Inflammatory macrophage treated with lipopolysaccharide for 4 hours (primary cell): ENCODE results near the gene THUMPD1.
"Not testable (repeated sequence)": the region's sequence is repeated elsewhere in the genome, so short reads cannot be mapped to it uniquely, and the experiment has no call there.

Experiments
- DNase-seq: peaks from one replicate; pipeline ENCODE4 v3.0.0-alpha.2; 2020

THUMPD1 gene, protein sequence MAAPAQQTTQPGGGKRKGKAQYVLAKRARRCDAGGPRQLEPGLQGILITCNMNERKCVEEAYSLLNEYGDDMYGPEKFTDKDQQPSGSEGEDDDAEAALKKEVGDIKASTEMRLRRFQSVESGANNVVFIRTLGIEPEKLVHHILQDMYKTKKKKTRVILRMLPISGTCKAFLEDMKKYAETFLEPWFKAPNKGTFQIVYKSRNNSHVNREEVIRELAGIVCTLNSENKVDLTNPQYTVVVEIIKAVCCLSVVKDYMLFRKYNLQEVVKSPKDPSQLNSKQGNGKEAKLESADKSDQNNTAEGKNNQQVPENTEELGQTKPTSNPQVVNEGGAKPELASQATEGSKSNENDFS

DNA sequence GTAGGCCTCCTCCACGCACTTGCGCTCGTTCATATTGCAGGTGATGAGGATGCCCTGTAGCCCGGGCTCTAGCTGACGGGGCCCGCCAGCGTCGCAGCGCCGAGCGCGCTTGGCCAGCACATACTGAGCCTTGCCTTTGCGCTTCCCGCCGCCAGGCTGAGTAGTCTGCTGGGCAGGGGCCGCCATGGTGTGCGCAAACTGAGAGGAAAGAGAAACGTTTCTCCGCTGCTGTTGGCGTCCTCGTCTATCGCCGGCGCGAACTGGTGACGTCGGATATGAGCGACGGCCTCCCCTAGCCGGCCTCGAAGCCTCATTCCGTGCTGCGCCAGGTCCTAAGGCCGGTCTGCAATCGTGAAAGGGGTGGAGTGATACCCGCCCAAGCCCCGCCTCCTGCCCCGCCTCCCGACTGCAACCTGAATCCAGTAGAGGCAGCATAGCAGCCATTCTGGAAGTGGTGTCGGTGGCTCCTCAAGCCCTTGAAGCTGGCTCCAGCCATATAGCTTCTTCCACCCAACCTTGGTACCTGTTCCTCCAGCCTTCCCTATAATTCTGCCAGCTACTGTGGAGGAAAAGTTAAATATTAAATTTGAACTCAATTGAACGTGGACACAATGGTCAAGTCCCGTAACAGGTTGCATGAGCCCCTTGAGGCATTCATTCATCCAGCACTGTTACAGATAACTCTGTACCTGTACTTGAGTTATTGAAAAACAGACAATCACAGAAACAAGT lies at the start of gene THUMPD1:
Gene THUMPD1, minus strand, starts transcription at position 265 of the 732 bp plus-strand sequence. Its CDS starts 79 bp downstream, at position 186.
- DNase-seq, result peak; percentile 97

DNA sequence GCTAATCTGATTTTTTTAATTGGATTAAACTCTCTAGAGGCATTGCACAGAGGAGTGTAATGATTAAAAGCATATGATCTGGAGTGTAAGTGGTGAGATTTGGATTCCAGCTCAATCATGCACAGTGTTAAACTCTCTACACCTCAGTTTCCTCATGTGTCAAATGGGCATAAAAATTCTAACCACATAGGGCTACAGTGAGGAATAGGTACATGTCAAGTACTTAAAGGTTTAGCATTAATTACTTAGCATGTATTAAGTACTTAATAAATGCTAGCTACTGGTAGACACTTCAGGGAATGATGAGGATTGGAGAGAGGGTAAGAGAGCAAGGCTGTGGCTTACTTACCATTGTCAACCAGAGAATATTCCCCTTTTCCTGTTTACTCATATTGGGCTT lies 47.5 kb upstream of the THUMPD1 start:
- no peak for DNase-seq

DNA sequence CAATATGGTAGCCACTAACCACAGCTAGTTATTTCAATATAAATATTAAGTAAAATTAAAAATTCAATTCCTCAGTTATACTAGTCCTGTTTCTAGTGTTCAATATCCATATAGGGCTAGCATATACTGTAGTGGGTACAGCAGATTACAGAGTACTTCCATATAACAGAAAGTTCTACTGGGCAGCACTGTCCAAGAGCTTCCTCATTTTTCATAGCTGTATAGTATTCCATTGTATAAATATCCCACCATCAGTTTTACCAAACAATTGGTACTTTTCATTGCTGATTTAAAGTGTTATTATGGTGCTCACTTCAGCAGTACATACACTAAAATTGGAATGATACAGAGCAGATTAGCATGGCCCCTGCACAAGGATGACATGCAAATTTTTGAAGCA lies 42.6 kb upstream of the THUMPD1 start:
- no peak for DNase-seq

DNA sequence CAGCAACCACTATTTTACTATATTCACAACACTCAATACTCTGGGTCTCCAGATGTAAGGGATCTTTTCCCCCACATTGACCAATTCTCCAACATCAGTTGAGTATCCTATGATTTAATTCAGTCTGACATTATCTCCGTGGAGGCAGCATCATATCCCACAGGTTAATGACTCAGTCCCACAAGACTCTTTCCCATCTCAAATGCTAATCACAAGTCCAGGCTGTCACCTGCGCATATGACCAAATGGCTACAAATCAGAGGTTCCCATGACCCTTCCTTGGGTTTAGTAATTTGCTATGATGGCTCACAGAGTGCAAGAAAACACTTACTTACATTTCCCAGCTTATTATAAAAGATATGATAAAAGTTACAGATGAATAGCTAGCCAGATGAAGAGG lies 40.9 kb upstream of the THUMPD1 start:
- peak; percentile 3 for DNase-seq

DNA sequence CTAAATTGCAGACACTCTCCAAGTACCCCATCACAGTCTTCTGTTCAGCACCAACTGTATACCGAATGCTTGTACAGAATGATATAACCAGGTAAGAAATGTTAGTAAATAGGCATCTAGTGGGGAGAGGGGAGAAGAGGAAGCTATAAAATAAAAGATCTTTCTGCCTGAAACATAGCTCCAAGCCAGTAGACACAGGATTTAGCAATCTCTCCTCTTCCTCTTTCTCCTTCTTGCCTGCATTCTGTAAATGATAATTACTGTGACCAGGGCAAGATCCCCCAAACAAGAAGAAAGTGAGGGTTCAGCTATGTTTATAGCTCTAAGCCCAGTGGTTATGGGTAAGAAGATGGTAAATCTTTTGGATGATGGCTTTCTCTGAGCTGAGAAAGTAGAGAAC lies 40.1 kb upstream of the THUMPD1 start:
- DNase-seq, result peak; percentile 20

DNA sequence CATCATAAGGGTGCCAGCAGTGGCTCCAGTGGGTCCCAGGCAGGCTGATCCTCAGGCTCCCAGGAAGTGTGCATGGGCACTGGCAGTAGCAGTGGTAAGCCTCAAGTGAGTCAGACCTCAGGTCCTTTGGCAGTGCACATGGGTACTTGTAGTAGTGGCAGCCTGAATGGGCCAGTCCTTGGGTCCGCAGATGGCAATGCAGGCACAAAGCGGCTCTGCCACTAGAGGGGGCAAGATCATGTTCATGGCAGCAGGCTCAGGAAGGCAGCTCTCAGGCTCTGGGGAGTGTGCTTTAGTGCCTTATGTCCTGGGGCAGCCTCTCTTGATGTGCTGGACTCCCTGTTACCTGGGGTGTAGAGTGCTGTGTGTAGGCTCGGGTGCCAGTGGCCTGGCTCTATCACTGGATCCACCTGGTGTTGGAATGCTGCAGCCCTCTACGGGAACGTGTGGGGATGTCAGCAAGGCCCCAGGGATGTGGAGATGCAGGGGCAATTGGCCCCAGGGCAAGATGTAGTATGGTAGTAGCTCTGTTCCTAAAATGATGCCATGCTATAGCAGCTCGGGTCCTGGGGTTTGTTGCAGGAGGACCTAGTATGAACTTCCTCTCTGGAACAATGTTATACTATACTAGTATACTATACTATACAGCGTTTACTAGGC lies 33.2 kb upstream of the THUMPD1 start:
- peak; percentile 58 for DNase-seq

DNA sequence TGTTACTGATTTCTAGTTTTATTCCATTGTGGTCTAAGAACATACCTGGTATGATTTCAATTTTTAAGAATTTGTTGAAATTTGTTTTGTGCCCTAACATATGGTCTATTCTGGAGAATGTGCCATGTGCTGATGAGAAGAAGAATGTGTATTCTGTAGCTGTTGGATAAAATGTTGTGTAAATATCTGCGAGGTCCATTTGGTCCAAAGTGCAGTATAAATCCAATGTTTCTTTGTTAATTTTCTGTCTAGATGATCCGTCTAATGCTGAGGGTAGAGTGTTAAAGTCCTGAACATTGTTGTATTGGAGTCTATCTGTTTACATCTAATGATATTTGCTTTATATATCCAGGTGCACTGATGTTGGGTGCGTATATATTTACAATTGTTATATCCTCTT lies 32.1 kb upstream of the THUMPD1 start:
- no peak for DNase-seq

DNA sequence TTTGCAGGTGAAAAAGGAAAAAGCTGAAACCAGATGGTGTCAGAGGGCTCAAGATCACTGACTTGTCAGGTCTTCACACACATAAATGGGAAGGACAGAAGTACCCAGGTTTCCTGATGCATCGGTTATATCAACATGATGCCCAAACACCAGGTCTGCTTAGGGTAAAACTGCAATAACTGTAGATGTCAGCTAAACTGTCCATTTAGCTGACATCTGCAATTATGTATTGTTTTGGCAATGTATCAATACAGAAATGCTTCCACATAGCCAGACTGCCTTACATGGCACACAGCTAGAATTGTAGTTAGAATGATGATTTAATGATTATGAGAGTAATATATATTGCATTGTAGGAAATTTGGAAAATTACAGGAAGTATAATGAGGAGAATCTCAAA lies 27.2 kb upstream of the THUMPD1 start:
- DNase-seq, result no peak

DNA sequence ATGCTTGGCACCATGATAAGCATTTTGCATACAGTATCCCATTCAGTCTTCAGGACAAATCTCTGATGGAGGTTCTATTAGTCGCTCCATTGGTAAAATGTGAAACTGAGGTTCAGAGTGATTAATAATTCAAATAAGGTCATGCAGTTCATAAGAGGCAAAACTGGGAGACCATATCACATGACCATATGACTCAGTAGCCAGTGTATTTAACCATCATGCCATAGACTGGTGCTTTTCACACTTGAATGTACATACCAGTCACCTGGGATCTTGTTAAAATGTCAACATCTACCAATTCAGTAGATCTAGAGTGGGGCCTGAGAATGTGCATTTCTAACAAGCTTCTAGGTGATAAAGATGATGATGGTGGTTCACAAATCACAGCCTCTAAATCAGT lies 26.5 kb upstream of the THUMPD1 start:
- DNase-seq, result no peak

DNA sequence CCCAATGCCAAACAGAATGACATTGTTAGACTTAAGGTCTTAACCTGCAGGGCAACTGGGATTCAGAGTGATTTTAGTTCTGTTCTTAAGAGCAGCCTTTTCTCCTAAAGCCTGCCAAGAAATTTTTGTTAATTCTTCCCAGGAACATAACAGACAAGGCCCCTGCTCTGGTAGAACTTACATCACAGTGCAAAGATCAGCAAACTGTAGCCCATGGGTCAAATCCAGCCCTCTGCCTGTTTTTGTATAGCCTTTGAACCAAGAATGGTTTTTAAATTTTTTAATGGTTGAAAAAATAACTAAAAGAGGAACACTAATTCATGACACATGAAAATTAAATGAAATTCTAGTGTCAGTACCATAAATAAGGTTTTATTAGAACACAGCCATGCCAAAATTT lies 26.0 kb upstream of the THUMPD1 start:
- no peak for DNase-seq

DNA sequence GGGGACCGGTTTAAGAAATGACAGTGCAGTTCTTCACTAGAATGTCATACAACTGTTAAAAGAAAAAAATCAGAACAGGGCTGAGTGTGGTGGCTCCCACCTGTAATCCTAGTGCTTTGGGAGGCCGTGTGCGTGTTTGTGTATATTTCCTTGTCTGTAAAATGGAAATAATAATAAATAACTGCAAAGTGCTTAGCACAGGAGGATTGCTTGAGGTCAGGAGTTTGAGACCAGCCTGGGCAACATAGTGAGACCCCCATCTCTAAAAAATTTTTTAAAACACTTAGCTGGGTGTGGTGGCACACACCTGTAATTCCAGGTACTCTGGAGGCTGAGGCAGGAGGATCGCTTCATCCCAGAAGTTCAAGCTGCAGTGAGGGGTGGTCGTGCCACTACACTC lies 24.7 kb upstream of the THUMPD1 start:
- DNase-seq, result no peak

DNA sequence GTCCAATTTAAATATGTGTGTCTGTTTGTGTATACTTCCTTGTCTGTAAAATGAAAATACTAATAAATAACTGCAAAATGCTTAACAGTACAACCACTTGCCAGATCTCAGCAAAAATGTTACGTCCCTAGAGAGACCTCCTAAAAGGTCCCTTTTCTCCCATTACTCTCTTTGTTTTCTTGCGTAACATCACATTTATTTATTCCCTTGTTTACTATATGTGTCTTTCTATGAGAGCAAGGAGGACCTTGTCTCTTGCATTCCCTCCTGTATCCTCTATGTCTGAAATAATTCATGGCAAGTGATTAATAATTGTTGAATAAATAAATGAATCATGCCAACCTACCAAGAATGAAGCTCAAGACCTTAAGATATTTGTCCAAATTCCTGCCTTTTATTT lies 24.1 kb upstream of the THUMPD1 start:
- DNase-seq, result no peak

DNA sequence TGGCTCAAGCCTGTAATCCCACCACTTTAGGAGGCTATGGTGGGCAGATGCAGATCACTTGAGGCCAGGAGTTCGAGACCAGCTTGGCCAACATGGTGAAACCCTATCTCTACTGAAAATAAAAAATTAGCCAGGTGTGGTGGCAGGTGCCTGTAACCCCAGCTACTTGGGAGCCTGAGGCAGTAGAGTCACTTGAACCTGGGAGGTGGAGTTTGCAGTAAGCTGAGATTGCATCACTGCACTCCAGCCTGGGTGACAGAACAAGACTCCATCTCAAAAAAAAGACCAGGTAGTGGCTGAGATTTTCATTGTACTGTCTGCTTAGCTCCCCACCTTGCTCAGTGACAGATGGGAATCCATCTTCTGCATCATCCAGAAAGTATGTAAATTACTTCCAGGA lies 22.8 kb upstream of the THUMPD1 start:
- DNase-seq, result not testable (repeated sequence)

DNA sequence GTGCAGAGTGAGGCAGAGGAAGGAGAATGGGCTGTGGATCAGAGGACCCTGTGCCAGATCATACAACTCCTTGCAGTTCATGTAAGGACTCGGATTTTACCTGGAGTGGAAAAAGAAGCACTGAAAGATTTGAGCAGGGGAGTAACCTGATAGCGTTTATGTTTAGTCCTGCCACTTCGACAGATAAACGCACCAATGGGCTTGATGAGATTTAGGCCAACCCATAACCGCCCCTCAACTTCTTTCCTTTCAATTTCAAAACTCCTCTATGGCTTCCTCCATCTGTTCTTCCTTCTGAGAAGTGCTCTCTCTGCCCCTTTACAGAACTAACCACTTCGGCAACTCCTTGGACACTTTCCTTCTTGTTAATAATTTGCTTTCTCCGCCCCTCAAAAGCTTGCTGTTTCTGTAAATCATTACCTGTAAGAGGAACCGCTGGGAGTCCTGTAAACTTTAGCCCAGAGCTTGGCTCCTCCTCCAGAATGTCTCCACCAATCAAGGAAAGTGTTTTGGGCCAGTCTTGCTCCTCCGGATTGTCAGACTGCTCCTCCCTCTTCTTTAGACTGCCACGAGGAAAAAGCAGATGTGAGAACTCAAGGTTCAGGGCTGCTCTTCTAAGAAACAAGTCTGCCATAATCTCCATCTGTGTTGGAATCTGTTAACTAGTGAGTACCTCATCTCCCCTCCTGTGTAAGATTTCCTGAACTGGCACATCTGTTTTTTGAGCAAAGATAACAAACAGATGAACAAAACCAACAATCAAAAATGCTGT lies 22.0 kb upstream of the THUMPD1 start, which contains the start of gene ACSM3:
Gene ACSM3, plus strand, starts transcription at position 554 of the 772 bp plus-strand sequence. CDS start 6,021 bp downstream, outside the sequence.
- DNase-seq, result peak; percentile 88

DNA sequence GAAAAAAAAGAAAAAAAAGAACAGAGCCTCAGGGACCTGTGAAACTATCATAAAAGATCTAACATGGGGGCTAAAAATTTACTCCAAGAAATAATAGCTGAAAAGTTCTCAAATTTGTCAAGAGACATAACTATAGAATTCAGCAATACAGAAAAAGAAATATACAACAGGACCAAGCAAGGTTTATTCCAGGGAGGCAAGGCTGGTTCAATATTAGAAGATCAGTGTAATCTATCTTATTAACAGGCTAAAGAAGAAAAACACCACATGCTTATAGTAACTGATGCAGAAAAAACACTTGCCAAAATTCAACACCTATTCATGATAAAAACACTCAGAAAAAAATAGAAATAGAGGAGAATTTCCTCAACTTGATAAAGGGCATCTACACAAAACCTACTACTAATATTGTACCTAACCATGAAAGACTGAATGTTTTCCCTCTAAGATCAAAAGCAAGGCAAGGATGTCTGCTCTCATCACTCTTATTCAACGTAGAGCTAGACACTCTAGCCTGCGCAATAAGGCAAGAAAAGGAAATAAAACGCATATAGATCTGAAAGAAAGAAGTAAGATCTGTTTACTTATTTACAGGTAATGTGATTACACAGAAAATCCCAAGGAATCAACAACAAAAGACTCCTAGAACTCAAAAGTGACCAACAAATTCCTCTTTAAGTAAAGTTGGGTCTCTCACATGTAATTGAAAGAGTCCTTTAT lies 20.9 kb upstream of the THUMPD1 start:
- no peak for DNase-seq

DNA sequence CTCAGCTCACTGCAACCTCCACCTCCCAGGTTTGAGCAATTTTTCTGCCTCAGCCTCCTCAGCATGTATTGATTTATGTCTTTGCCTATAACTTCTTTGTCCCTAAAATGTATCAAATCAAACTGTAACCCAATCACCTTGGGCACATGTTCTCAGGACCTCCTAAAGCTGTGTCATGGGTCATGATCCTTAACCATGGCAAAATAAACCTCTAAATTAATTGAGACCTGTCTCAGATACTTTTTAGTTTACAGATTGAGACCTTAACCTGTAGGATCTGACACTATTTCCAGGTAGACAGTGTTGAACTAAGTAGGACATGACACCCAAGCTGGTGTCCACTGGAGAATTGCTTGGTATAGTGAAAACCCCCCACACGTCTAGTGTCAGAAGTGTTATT lies 19.6 kb upstream of the THUMPD1 start:
- DNase-seq, result no peak

DNA sequence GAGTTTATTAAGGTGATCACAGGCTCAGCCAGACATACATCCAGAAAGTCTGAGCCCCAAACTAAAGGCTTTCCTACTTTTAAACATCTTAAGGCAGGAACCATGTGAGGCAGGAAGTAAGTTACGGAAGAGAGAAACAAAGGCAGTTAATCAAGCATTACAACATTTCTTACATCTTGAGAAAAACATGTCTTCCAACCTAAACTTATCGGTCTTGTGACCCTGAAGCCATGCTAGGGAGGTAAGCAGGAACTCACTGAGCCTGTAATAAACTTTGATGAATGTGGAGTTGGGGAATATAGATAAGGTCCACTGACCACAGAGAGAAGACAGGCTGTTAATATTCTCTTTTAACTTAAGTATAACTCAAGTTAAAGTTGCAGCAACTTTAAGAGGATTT lies 18.7 kb upstream of the THUMPD1 start:
- no peak for DNase-seq

DNA sequence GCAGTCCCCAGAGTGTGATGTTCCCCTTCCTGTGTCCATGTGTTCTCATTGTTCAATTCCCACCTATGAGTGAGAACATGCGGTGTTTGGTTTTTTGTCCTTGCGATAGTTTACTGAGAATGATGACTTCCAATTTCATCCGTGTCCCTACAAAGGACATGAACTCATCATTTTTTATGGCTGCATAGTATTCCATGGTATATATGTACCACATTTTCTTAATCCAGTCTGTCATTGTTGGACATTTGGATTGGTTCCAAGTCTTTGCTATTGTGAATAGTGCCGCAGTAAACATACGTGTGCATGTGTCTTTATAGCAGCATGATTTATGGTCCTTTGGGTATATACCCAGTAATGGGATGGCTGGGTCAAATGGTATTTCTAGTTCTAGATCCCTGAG lies 14.2 kb upstream of the THUMPD1 start:
- not testable (repeated sequence) for DNase-seq

DNA sequence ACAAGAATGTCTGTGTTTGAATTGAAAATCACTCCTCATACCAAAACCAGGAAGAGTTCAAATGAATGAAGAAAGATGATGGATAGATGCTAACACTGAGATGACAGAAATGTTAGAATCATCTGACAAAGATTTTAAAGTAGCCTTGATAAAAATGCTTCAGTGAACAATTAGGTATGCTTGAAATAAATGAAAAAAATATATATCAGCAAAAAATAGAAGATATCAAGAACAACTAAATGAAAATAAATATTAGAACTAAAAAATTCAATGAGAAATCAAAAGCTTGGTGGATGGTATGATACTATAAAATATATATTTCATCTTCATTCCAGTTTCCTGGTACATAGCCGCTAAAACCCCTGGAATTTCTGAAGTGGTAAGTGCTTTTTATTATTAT lies 13.6 kb upstream of the THUMPD1 start:
- no peak for DNase-seq

DNA sequence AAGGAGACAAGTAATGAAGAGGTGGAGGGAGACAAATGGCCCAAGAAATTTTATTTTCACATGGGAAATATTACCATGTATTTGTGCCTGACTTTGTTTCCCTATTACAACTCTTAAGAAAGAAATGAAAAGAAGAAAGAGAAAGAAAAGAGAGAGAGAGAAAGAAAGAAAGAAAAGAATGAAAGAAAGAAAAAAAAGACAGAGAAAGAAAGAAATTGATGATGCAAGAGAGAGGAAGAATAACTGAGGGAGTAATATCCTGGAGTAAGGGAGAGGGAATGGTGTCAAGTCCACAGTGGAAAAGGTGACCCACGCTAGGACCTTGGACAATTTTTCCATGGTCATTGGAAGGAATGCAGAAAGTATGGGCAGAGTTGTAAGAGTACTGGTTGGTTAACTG lies 12.1 kb upstream of the THUMPD1 start:
- no peak for DNase-seq

DNA sequence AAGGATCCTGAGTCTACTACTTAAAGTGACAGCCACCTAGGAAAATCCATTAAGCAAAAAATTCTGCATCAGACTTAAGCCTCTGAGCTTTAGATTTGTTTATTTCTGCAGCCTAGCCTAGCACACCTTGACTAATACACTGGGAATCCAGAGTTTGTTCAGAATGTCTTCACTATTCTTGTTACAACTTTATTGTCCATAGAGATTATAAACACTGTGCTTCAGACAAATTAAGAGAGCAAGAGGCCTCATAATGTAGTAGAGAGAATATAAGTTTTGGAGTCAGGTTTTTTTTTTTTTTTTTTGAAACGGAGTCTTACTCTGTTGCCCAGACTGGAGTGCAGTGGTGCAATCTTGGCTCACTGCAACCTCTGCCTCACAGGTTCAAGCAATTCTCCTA lies 8.9 kb upstream of the THUMPD1 start:
- DNase-seq, result no peak

DNA sequence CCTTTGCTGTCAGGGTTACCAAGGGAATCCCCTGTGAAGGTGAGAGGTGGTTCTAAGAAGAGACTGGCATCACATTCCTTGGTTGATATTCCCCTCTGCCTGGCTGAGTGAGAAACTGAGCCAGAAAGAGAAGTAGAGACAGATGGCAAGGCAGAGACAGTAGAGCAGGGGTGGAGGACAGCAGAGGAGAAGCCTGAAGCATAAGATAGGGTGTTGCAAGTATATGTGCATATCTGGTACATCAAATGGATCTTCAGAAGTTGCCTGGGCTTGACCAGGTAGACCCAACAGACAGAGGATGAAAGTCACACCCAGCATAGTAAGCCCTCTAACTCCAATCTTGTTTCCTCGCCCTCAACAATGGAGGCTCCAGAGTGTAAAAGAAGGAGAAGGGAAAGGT lies 7.9 kb upstream of the THUMPD1 start:
- no peak for DNase-seq
